Putamen (tissue), 1 donor: Measurements from ENCODE around the gene HMG20A.

Source experiments
- DNase-seq: peaks from one replicate; pipeline ENCODE4 v3.0.0-alpha.2; 2016; ENCODE audit warnings: low spot score

HMG20A gene

GRCh38 chr15:77519540-77519939 is 98.9 kb downstream of the HMG20A start:
- DNase-seq, result no peak

GRCh38 chr15:77521206-77521605 is 100.5 kb downstream of the HMG20A start:
- DNase-seq, result no peak

GRCh38 chr15:77525400-77525811 is 104.7 kb downstream of the HMG20A start:
- no peak for DNase-seq

GRCh38 chr15:77525907-77526594 is 105.4 kb downstream of the HMG20A start:
- no peak for DNase-seq

GRCh38 chr15:77526595-77527163 is 106.0 kb downstream of the HMG20A start:
- no peak for DNase-seq

- DNase-seq, result no peak
Observed at GRCh38 chr15:77527164-77527778, 106.6 kb downstream of the HMG20A start.

GRCh38 chr15:77527831-77528231 is 107.1 kb downstream of the HMG20A start:
- no peak for DNase-seq

GRCh38 chr15:77528290-77528967 is 107.7 kb downstream of the HMG20A start:
- DNase-seq, result no peak

GRCh38 chr15:77528968-77529319 is 108.3 kb downstream of the HMG20A start:
- no peak for DNase-seq

GRCh38 chr15:77529394-77530159 is 108.9 kb downstream of the HMG20A start:
- no peak for DNase-seq

- no peak for DNase-seq
Observed at GRCh38 chr15:77530576-77530975, 109.9 kb downstream of the HMG20A start.

- DNase-seq, result no peak
Observed at GRCh38 chr15:77531191-77532000, 110.7 kb downstream of the HMG20A start.

- DNase-seq, result no peak
Observed at GRCh38 chr15:77532067-77532710, 111.5 kb downstream of the HMG20A start.

GRCh38 chr15:77532846-77533245 is 112.2 kb downstream of the HMG20A start:
- no peak for DNase-seq

GRCh38 chr15:77533578-77534430 is 113.1 kb downstream of the HMG20A start:
- DNase-seq, result no peak
